NT2/D1 (cell line): ENCODE results near the gene RNGTT.

Experiments
- SUZ12 ChIP-seq: IDR thresholded peaks from 2 replicates; pipeline ENCODE4 v1.6.1; 2011; ENCODE audit not compliant: insufficient read length, insufficient read depth; ENCODE audit errors: extremely low read depth
- YY1 ChIP-seq: IDR thresholded peaks from 2 replicates; pipeline ENCODE4 v1.6.1; 2011; ENCODE audit not compliant: insufficient read length, insufficient read depth
- ZNF274 ChIP-seq: IDR thresholded peaks from 2 replicates; pipeline ENCODE4 v1.6.1; 2011; ENCODE audit warnings: mild to moderate bottlenecking, low read depth, low read length

- TF ChIP-seq SUZ12 (no peak), YY1 (no peak), ZNF274 (no peak)
These were observed 25.8 kb upstream of the RNGTT start for GRCh38 chr6:88989215-88989614.
